HG03442 (cell line): ENCODE data around the gene PSENEN.

Source experiments
- ATAC-seq: cut with Tn5 transposase; IDR thresholded peaks from one replicate; pipeline ENCODE4 v1.9.1; 2021; ENCODE audit warnings: mild to moderate bottlenecking, moderate library complexity; ENCODE audit not compliant: unreplicated experiment

PSENEN gene, protein sequence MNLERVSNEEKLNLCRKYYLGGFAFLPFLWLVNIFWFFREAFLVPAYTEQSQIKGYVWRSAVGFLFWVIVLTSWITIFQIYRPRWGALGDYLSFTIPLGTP

DNA sequence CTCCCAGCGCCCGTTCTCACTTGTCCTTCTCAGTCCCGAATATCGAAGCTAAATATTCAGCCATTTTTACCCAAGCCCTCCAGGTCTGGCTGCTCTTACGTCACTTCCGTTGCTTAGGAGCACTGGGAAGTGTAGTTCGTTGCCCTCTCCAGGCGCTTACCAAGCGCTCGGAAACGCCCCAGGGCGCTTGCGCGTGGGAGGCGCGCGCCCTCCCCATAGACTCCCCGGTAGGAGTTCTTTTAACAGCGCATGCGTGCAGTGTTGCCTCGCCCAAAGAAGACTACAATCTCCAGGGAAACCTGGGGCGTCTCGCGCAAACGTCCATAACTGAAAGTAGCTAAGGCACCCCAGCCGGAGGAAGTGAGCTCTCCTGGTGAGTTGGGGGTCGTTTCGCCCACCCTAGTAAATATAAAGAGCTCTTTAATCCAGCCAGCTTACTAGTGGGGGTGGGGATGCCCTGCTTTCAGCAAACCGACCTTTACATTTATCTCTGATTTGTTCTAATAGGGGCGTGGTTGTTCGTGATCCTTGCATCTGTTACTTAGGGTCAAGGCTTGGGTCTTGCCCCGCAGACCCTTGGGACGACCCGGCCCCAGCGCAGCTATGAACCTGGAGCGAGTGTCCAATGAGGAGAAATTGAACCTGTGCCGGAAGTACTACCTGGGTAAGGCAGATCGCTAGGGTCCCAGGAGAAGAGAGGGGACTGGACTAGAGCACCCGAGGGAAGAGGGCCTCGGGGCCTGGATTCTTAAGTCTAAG is at the start of gene PSENEN, which contains the start of gene U2AF1L4:
Gene PSENEN (plus strand): TSS at position 324 of the 759 bp plus-strand sequence. CDS start 280 bp downstream, at position 604.
Gene U2AF1L4 (minus strand): TSS at position 91 of the 759 bp plus-strand sequence. CDS start 27 bp downstream, at position 64.
- ATAC-seq: peak; percentile 39

DNA sequence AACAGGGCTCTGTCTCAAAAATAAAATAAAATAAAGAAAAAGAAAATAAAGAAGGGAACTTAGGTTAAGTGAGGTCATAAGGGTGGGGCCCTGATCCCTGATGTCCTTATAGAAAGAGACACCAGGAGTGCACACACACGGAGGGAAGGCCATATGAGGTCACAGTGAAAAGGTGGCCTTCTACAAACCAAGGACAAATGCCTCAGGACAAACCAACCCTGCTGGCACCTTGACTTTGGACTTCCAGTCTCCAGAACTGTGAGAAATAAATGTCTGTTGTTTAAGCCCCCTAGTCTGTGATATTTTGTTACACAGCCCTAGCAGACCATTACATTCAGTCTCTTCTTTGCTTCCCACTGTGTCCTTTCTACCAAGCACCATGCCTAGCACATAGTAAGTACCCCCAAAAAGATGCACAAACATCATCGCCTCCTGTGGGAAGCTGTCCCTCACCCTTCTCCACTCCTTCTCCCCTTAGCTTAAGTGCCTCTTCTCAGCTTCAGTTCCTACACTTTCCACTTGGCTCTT is 49.5 kb upstream of the PSENEN start:
- no peak for ATAC-seq

DNA sequence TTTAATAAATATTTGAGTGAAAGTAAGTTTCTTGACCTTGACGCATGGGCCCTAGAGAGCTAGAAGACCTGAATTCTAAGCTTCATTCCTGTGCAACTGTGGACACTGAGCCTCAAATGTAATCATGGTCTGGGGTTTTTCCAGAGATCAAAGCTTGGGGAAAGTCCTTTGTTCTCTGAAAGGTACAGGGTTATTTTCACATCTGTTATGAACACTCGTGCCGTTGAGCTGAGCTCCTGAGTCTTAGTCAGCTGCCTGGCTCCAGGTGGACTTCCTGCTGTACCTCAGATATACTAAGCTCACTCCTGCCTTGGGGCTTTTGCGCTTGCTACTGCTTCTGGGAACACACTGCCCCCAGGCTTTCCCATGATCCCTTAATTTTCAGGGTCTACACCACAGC is 48.6 kb upstream of the PSENEN start:
- ATAC-seq: peak; percentile 50

DNA sequence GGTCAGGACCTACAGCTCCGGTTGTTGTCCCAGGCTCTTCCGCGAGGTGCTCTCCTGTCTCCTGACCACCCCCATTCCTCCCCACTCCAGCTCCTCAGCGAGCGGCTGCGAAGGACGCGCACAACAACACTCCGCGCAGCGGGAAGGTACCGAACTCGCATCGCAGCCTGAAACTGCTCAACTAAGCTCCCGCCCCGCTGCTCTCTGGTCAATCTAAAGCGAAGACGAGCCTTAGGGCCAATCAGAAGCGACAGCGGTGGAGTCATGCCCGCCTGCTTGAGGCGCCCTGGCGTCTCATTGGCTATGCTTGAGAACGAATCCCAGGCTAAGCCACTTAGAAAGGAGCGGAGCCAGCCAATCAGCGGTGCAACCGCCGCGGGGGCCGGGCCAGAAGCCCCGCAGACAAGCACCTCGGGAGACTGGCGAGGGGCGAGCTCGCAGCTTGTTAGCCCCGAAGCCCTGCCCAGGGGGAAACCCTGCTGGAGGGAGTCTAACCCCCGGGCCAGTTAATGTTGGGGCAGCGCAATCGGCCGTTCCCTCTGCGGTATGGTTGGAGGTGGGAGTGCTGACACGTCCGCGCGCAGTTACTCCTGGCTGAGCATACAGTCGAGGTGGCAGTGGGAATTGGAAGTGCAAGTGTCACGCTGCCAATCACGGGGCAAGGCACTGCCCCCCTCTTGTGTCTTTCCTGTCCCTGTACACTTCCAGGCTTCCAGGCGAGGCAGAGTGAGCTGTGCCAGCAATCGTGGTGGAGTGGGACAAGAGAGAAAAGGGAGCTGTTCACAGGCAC is 43.0 kb upstream of the PSENEN start:
- ATAC-seq: peak; percentile 90

DNA sequence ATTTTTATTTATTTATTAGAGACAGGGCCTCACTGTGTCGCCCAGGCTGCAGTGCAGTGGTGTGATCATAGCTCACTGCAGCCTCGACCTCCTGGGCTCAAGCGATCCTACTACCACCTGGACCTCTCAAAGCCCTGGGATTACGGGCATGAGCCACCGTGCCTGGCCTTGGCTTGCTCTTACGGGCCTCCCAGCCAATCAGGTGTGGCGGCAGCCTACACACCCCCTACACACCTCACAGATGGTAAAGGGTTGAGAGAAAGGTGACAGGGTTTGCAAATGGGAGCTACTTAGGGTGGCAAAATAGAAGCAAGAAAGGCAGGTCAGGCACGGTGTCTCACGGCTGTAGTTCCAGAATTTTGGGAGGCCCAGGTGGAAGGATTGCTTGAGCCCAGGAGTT is 42.1 kb upstream of the PSENEN start:
- no peak for ATAC-seq

DNA sequence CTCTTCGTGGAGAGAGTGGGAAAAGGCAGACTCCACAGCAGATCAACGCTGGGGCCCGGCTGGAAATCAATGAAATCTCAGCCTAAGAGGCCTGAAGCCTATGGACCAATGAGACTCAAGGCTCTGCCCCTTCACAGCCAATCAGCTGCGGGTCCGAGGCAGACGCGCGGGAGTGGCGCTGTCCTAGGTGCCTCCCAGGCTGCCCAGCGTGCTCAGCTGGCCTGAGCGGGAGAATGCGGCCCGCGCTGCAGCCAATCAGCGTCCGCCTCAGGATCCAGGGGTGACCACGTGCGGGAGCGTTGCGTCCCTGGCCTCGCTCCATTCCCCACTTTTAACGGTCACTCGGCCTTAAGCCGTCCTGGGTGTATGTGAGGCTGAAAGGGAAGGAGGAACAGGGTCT is 41.2 kb upstream of the PSENEN start, which contains the start of gene ZBTB32:
Gene ZBTB32 (plus strand): TSS at position 341 of the 400 bp plus-strand sequence. CDS start 10,069 bp downstream, outside the sequence.
- no peak for ATAC-seq

DNA sequence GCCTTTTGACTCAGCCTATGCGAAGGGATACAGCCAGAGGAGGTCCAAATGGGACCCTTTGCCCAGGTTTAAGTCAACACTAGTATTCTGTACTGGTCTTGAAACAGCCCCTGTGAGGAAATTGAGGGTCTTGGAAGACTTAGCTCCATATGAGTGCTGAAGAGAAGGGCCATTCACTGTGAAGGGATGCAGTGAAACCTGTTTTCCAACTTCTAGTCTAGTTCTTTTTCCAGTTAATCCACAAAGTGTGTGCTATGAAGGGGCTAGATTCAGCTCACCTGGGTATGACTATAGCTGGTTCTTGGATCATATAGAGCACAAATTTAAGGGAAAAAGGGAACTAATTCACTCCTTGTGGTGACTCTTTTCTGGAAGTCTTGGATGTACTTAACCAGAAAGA is 37.1 kb upstream of the PSENEN start:
- ATAC-seq: no peak

DNA sequence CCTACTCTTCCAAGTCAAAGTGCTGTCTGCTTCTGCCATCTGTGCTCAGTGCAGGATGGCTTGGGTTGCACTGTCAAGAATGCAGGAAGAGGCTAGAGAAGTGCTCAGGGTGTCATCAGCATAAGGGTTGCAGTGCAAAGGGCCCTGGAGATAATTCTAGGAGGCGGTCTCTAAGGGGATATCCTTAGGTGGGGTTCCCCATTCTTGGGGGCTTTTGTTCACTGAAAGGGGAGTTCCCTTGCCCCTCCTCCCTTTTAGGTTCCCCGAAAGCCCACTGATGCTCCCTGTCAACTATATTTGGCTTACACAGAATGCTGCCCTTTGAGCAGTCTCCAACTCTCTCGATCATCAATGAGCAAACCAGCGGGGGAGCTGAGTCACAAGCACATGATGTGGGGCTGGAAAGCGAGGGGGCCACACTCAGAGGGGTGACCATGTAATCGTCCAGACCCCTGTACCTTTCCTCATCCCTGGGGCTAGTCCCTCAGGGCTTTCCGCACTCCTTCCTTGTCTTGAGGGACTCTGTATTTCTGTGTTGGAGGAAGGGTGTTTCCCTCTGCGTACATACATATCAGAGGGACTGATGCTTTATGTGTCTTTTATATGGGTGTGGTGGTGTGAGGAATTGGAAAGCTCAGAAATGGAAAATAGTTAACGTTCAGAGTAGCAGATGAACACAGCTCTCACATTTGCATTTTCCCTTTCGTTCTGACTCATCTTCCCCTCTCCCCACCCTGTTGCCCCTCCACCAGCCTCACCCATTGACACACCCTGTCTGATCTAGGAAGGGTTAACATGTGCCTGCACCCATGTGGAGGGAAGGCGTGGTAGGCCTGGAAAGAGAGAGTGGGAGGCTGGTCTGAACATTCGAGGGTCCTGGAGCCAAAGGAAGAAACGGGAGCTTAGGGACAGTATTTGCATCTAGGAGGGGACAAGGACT is 34.4 kb upstream of the PSENEN start:
- ATAC-seq: peak; percentile 29

DNA sequence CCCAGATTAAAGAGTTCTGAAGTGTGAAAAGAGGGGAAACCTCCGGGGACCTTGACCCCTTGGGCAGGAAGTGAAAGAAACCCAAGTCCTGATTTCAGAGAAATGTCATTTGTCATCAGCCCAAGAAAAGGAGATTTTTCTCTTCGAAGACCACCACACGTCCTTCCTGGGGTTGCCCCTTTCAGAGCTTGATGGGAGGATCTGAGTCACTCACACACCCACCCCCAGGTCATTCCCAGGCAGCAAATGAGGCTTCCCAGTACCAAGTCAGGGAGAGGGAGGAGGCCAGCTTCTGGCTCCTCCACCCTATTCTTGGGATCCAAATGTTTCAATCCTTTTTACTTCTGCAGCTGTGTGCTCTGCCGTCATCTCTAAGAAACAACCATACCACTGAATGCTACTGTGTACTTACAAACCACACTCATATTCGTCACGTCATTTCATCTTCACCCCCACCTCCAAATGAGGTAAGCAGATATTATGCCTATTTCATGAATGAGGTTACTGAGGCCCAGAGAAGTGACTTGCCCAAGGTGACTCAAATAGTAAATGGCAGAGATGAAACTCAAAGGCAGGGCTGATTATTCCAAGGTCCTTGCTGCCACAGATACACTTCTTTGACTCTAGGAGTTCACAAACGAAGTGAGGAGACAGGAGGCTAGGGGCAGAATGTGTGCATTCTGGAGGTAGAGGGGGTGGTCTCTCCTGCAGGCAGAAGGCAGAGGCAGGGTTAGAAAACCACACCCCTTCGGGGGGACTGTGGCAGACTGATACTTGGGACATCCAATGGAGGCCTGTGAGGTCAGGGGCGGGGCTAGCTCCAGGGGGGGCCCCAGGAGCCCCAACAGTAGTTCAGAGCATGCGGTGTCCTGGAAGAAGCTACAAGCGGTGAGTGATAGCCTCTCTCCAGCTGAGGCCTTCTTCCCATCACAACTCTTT is 32.6 kb upstream of the PSENEN start:
- ATAC-seq: no peak

DNA sequence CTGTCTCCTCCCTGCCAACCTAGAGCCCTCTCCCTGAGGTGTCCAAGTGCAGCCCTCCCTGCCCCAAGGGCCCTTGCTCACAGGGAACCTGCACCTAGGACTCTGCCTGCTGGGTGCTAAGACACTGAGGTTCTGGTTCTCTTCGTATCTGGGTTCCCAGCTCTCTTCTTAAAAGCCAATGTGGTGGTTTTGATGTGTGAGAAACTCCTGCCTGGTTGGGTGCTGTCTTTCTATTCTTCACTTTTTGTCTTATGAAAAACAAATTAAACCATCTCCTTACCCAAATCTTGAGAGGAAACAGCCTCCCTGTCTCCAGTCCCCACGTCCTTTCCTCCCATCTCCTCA is 32.0 kb upstream of the PSENEN start:
- ATAC-seq: no peak

DNA sequence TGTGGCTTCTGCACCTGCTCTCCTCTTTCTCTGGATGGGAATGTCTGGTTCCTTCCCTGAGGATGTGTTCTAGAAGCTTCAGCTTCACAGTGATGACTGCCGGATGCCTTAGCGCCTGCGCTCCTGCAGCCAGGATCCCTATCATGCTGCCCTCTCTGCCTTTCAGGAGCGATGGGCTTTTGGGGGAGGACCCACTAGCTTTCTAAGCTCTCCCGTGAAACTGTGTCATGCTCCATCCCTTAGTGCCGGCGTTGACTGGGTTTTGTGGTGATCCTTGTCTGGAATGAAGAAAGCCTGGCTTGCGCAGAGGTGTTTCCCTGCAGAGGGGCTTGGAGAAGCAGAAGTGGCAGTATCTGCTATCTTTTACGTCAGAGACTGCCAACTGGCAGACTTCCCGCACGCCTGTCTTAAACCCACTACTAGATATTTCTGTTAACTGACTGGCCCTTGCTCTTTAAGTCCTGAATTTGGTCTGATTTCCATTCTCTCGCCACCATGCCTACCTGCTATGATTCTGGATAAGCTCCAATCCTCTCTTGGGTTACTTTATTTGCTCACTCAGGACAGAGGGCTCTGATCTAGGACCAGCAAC is 31.5 kb upstream of the PSENEN start:
- no peak for ATAC-seq

DNA sequence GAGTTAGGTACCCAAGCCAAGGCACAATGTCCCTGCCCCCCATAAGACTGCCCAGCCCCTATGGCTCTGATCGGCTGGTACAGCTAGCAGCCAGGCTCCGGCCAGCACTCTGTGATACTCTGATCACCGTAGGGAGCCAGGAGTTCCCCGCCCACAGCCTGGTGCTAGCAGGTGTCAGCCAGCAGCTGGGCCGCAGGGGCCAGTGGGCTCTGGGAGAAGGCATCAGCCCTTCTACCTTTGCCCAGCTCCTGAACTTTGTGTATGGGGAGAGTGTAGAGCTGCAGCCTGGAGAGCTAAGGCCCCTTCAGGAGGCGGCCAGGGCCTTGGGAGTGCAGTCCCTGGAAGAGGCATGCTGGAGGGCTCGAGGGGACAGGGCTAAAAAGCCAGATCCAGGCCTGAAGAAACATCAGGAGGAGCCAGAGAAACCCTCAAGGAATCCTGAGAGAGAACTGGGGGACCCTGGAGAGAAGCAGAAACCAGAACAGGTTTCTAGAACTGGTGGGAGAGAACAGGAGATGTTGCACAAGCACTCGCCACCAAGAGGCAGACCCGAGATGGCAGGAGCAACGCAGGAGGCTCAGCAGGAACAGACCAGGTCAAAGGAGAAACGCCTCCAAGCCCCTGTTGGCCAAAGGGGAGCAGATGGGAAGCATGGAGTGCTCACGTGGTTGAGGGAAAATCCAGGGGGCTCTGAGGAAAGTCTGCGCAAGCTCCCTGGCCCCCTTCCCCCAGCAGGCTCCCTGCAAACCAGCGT is 30.7 kb upstream of the PSENEN start:
- no peak for ATAC-seq

DNA sequence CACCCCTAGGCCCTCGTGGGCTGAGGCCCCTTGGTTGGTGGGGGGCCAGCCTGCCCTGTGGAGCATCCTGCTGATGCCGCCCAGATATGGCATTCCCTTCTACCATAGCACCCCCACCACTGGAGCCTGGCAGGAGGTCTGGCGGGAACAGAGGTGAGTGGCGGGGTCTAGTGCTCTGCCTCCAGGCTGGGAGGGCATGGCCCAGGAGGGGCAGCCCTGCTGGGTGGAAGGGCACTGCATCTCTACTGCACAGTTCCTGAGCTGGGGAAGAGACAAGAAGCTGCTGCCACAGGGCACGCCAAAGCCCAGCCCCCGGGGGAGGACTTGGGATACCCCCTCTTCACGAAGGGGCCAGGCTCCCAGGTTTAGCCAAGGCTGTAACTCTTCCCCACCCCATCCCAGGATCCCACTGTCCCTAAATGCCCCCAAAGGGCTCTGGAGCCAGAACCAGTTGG is 30.1 kb upstream of the PSENEN start:
- ATAC-seq: no peak

DNA sequence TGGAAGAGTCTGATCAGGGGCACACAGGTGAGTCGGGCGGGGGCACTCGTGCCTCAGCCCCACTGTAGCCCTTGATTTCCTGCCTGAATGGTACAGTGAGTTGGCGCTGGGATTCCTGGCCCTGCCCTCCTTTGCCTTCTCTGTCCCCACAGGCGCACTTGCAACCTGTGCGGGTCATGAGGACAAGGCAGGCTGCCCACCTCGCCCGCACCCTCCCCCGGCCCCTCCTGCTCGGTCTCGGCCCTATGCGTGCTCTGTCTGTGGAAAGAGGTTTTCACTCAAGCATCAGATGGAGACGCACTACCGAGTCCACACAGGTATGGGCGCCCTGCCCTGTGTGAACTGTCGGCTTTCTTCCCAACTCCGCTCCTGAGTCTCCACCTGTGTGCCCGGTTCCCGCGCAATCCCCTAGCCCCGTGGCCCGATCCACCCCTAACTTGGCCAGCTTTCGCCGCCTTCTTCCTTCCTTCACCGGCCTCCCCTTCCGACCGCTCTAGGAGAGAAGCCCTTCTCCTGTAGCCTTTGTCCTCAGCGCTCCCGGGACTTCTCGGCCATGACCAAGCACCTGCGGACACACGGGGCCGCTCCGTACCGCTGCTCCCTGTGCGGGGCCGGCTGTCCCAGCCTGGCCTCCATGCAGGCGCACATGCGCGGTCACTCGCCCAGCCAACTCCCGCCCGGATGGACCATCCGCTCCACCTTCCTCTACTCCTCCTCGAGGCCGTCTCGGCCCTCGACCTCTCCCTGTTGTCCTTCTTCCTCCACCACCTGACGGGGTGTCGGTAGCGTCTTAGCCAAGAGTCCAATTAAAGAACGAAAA is 29.3 kb upstream of the PSENEN start:
- peak; percentile 1 for ATAC-seq

DNA sequence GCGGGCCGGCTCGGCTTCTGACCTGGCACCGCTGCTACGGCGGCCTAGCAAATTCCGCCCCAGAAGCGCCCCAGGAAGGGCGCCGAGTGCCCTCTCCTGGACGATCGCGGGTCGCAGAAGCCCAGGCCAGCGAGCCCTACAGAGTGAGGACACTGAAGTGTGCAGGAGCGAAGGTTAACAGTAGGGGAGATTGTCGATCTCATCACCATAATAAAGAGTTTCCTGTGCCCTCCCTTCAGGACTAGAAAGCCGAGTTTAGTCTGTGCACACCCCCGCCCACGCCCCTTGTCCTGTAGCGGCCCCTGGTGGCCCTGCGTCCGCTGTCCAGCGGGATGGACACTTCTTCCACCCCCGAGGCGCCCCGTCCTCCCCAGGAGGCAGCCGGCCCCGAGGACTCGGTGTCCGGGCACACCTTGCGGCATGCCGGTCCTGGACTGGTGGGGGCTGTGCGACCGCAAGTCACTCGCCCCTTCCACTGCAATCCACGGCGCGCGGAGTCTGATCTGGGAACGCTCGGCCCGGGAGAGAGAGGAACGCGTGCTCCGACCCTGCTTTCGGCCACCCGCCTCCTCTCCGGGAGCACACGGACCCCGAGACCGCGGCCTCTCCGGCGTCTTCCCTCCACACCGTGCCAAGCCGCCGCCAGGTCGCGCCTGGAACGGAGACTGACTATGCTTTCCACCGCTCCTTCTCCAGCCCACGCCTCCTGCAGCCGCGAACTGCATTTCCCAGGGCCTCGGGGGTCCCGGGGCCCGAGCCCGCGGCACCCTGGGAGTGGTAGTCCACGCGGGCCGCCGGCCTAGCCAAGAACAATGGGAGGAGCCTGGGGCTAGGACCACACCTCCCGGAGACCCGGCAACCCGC is 28.4 kb upstream of the PSENEN start:
- peak; percentile 60 for ATAC-seq

DNA sequence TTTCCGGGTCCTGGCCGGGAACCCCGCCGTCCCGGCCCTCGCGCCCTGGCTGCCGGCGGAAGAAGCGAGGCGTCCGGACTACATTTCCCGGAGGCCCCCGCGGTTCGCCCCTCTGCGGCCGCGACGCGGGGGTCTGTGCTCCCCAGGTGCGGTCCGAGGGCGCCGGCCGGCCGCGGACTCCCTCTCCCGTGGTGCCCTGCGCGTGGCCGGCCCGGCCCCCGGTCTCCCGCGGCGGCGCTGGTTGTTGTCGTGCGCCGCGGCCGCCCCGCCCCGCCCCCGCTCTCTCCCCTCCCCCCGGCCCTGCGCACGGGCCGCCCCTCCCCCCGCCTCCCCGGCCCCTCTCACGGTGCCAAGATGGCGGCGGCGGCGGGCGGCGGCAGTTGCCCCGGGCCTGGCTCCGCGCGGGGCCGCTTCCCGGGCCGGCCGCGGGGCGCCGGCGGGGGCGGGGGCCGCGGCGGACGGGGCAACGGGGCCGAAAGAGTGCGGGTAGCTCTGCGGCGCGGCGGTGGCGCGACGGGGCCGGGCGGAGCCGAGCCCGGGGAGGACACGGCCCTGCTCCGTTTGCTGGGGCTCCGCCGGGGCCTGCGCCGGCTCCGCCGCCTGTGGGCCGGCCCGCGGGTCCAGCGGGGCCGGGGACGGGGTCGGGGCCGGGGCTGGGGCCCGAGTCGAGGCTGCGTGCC is 27.6 kb upstream of the PSENEN start, which contains the start of gene KMT2B:
Gene KMT2B (plus strand): TSS at position 339 of the 680 bp plus-strand sequence. CDS start 16 bp downstream, at position 355.
- no peak for ATAC-seq
